ENCODE data around the gene CD99. TPM values are rescaled to one million over a fixed set of nuclear protein-coding genes. Genes with fewer than 3 reads are reported as not detected.

The CD99 gene, protein sequence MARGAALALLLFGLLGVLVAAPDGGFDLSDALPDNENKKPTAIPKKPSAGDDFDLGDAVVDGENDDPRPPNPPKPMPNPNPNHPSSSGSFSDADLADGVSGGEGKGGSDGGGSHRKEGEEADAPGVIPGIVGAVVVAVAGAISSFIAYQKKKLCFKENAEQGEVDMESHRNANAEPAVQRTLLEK
- 100 to 1,000 TPM in 1 of 2 donors, 10 to 100 TPM in 1; 64.1 to 158 TPM for total RNA-seq

DNA sequence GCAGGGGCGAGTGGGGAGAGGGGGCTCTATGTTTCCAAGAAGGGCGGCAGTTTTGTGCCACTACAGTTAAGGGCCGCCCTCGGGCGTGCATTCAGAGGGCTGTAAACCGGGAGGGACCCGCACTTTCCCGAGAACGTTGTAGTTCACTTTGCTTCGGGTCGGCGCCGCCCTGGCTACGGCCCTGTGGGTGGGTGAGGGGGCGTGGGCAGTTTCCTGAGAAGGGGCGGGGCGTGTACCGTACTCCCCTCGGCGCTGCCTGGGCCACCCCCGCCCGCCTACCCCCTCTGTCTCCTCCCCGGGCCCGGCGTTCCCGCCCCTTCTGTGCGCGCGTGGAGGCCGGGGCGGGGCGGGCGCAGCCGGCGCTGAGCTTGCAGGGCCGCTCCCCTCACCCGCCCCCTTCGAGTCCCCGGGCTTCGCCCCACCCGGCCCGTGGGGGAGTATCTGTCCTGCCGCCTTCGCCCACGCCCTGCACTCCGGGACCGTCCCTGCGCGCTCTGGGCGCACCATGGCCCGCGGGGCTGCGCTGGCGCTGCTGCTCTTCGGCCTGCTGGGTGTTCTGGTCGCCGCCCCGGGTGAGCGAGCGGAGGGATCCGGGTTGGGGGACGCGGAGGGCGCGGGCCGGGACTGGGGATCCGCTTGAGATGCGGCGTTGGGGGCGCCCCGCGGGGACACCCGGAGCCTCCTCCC is at the start of gene CD99:
Gene CD99 (plus strand): TSS at position 440 of the 687 bp plus-strand sequence. CDS start 66 bp downstream, at position 506.
- H3K27ac Mint-ChIP-seq: peak within 1 kb of the TSS; percentile 97 to 98
- no peaks in the 10 kb centered on the region for H3K9me3 Mint-ChIP-seq
- DNase-seq (ENCODE audit: low spot score in 2 of 2) (peak; percentile 78 to 85), ATAC-seq (peak; percentile 73 to 91)
- peaks cover 18 to 38% of the 10 kb centered on the region in 2 donors for H3K36me3 Mint-ChIP-seq

DNA sequence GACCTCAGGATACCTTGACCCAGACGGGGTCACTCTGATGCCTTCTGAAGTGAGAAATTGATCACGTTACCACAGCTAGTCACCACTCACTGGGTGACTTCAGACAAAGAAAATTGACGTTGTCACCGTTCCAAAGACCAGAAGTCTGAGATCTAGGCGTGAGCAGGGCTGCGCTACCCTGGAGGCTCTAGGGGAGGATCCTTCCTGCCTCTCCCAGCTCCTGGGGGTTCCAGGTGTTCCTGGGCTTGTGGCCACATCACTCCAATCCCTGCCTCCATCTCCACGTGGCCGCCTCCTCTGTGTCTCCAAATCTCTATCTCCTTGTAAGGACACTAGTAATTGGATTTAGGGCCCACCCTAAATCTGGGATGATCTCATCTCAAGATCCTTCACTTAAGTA is 48.9 kb upstream of the CD99 start:
- ATAC-seq: no peak
- H3K9me3 Mint-ChIP-seq: no peaks in the 10 kb centered on the region
- H3K27ac Mint-ChIP-seq: peak overlapping the region in 1 of 2 donors; percentile 79
- no peak for DNase-seq (ENCODE audit: low spot score in 2 of 2)
- H3K36me3 Mint-ChIP-seq: peaks cover 20 to 21% of the 10 kb centered on the region in 2 donors

DNA sequence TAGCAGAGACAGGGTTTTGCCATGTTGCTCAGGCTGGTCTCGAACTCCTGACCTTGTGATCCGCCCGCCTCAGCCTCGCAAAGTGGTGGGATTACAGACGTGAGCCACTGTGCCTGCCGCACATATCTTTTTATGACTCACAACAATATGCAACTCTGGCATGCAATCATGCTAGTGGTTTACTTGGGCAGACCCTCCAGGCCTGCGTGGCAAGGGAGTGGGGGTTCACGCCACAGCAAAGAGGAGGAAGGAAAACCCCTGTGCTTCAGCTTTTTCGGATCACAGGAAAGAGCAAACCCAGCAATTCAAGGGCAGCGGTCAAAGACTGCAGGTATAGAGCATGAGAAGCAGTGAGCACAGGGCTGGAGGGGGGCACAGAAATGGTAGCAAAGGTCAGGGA is 48.3 kb upstream of the CD99 start:
- H3K36me3 Mint-ChIP-seq: peaks cover 22 to 25% of the 10 kb centered on the region in 2 donors
- peak overlapping the region in 1 of 2 donors; percentile 89 for H3K27ac Mint-ChIP-seq
- no peaks in the 10 kb centered on the region for H3K9me3 Mint-ChIP-seq
- no peak for DNase-seq (ENCODE audit: low spot score in 2 of 2)
- ATAC-seq: peak in 1 of 2 donors; percentile 11

DNA sequence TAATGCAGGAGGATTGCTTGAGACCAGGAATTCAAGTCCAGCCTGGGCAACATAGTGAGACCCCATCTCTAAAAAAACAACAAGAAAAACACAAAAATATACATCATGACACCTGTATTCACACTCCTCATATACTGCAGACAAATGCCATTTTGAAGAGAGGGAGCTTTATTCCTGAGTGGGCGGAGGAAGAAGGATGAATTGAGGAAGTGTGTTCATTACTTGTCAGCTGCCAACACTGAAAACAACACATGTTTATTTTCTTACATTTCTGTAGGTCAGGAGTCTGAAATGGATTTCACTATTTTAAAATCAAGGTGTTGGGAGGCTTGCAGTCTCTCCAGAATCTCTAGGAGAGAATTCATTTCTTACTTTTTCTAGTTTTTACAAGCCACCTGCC is 47.2 kb upstream of the CD99 start:
- peaks cover 13 to 20% of the 10 kb centered on the region in 2 donors for H3K36me3 Mint-ChIP-seq
- DNase-seq (ENCODE audit: low spot score in 2 of 2) (no peak), ATAC-seq (no peak)
- H3K9me3 Mint-ChIP-seq: no peaks in the 10 kb centered on the region
- peak overlapping the region; percentile 3 to 22 for H3K27ac Mint-ChIP-seq

DNA sequence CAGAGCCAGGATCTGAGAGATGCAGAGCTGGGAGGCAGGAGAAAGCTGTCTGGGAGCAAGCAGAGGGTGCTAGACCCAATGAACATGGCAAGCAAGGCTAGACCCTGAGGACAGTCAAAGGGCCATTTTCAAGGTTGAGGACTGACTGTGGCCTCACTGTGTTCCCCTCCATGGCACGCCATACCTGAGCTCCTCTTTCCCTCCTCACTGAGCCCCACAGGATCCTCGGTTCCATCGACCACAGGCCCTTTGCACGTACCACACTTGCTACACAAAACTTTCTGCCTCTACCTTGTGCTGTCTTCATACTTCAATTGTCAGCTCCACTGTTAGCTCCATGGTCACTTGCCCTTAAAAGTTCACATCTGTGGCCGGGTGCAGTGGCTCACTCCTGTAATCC is 45.5 kb upstream of the CD99 start:
- H3K27ac Mint-ChIP-seq: no peak overlapping the region
- ATAC-seq: no peak

DNA sequence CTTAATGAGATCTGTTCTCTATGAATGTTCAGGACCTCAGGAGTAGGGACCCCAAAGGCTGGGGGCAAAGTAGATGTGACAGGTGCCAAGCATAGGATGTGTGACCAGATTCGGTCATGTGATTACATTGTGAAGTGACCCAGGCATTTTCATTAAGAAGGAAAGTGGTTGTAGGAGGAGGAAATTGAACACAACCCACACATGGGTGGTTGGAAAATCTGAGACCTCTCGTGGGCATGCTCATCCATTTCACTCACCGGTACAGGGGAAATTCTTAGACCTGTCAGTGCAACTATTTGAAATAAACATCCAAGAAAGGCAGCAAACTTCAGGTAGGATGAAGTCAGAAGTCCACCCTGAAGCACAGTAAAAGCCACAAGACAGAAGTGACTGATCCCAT is 43.5 kb upstream of the CD99 start:
- Mint-ChIP-seq H3K36me3 (peaks cover 12 to 16% of the 10 kb centered on the region in 2 donors), H3K9me3 (peaks cover 0 to 7% of the 10 kb centered on the region in 2 donors), H3K27ac (peak overlapping the region in 1 of 2 donors; percentile 42)
- DNase-seq (ENCODE audit: low spot score in 2 of 2) (no peak), ATAC-seq (peak; percentile 59 to 69)

More for the DNA sequence above, 45.5 kb upstream of the CD99 start:
- Mint-ChIP-seq H3K9me3 (peaks cover 0 to 7% of the 10 kb centered on the region in 2 donors), H3K36me3 (peaks cover 6 to 16% of the 10 kb centered on the region in 2 donors)
- no peak for DNase-seq (ENCODE audit: low spot score in 2 of 2)

DNA sequence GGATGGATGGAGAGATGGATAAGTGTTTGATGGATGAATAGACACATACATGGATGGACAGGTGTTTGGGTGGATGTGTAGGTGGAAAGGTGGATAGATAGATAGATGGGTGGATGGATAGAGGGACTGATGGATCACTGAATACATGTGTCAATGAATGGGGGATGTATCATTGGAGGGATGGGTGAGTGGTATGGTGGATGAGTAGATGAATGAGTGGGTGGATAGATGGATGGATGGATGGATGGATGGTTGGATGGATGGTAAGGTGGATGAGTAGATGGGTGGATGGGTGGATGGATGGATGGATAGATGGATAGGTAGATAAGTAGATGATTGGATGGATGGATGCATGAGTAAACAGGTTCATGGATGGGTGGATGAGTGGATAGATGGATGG is 41.1 kb upstream of the CD99 start:
- Mint-ChIP-seq H3K9me3 (peaks cover 0 to 7% of the 10 kb centered on the region in 2 donors), H3K27ac (no peak overlapping the region), H3K36me3 (peaks cover 12 to 16% of the 10 kb centered on the region in 2 donors)
- ATAC-seq (no peak), DNase-seq (ENCODE audit: low spot score in 2 of 2) (no peak)

DNA sequence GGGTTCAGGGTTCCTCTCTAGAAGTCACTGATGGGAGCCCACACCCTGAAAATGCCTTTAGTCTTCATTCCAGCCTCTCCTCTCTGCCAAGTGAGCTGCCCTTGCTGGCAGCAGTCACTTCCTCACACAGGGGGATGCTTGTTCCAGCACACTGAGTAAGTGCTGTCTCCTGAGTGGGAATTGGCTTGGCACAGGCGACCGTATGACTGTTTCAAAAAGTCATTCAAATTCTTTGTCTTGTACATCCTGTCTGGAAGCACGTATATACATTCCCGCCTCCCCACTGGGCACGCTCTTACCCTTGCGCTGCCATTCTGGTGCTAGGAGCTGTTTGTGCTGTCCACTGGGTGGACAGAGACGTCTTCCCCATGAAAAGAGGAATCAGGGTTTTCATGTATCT is 40.2 kb upstream of the CD99 start:
- DNase-seq (ENCODE audit: low spot score in 2 of 2): no peak
- ATAC-seq: no peak
- H3K9me3 Mint-ChIP-seq: peaks cover 0 to 7% of the 10 kb centered on the region in 2 donors
- H3K27ac Mint-ChIP-seq: peak overlapping the region in 1 of 2 donors; percentile 77
- H3K36me3 Mint-ChIP-seq: peaks cover 12 to 16% of the 10 kb centered on the region in 2 donors

DNA sequence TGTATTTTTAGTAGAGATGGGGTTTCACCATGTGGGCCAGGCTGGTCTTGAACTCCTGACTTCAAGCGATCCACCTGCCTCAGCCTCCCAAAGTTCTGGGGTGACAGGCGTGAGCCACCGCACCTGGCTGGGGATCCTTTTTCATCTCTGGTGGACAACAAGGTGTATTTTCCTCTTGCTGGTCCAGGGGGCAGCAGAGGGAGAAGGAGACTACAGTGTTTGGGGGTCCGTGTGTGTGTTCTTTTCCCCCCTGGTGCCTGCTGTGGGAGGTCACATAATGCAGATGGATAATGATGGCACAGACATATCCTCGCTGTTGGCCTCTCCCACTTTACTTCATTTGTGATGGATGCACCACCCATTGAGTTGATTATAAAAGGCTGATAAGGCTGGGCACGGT is 39.0 kb upstream of the CD99 start:
- DNase-seq (ENCODE audit: low spot score in 2 of 2) (no peak), ATAC-seq (no peak)
- Mint-ChIP-seq H3K36me3 (peaks cover 11 to 12% of the 10 kb centered on the region in 2 donors), H3K27ac (no peak overlapping the region), H3K9me3 (peaks cover 0 to 7% of the 10 kb centered on the region in 2 donors)

DNA sequence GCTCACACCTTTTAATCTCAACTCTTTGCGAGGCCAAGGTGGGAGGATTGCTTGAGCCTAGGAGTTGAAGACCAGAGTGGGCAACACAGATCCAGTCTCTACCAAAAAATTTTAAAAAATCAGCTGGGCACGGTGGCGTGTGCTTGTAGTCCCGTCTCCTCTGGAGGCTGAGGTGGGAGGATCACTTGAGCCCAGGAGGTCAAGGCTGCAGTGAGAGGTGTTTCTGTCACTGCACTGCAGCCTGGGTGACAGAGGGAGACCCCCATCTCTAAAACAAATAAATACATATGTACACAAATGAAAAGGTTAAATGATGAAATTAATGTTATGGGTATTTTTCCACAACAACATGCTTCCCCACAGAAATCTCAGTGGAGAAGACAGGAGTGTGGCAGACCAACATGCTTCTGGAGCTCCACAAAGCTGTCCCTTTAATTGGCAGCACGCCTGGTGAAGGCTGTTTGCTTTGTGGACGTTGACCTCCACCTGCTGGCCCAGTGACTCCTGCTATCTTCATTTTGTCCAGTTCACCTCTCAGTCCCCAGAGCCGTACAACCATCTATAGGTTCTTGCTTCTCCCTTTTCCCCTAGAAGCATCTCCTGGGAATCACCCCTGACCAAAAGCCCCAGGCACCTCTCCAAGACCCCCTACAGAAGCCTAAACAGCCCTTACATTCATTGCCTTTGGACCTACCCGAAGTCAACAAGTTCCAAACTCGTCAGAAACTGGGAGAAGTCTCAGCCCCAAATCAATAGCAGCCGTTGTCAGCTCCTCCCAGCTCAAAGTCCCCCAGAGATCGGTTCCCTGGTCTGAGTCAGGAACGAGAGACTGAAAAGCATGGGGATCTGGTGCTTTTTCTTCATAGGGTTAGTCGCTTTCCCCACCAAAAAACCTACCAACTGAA is 36.4 kb upstream of the CD99 start:
- DNase-seq (ENCODE audit: low spot score in 2 of 2): no peak

DNA sequence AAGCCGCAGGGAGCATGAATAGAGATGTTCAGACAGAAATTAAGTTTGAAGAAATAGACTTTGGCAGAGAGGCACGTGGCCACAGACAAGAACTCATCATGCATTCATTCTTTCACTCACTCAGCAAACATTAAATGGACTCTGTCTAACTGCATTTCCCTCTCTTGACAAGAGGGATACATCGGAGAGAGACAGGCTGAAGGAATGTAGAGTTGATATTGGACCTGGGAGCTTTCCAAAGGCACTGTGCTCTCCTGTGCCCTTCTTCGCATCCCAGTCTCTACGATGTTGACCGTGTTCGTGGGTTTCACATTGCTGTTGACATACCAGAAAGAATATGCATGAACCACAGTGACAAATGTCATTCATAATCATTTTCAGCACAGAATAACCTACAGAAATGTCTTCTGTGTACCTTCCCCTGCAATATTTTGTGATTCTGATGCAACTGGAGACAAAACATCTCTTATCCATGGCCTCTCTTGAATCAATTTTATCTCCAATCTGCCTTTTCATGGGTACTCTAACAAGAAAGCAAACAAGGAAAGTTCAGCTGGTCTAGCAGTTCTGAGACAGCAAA is 34.7 kb upstream of the CD99 start:
- Mint-ChIP-seq H3K27ac (no peak overlapping the region), H3K9me3 (no peaks in the 10 kb centered on the region), H3K36me3 (no peaks in the 10 kb centered on the region)
- ATAC-seq (no peak), DNase-seq (ENCODE audit: low spot score in 2 of 2) (no peak)

More for the DNA sequence above, 36.4 kb upstream of the CD99 start:
- H3K9me3 Mint-ChIP-seq: peaks cover 0 to 4% of the 10 kb centered on the region in 2 donors
- ATAC-seq: no peak
- peak overlapping the region in 1 of 2 donors; percentile 2 for H3K27ac Mint-ChIP-seq
- H3K36me3 Mint-ChIP-seq: peaks cover 5 to 6% of the 10 kb centered on the region in 2 donors

DNA sequence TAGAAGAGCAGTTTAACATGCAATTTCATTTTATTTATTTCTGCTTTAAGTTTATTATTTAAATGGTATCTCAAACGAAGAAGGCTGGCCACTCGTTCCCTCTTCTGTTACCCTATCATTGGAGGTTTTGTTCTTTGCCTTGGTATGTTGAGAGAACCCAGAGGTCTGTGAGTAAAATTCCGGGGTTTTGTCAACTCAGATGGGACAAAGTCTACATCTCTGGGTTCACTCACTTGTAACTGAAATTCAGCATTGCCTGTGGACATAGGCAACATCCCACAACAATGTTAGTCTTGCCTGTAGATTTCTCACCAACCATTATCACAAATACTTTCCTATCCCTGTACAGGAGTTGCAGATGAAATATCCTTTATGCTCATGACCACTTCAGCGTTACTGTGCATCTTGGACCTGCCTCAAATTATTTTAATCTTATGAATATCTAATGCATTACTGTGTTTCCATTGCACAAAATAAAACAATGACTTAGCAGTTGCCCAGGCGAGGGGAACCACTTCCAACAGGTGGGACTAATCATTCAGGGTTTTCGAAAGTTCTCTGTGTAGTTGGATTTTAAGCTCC is 33.5 kb upstream of the CD99 start:
- ATAC-seq (no peak), DNase-seq (ENCODE audit: low spot score in 2 of 2) (no peak)
- Mint-ChIP-seq H3K9me3 (no peaks in the 10 kb centered on the region), H3K36me3 (no peaks in the 10 kb centered on the region), H3K27ac (no peak overlapping the region)

DNA sequence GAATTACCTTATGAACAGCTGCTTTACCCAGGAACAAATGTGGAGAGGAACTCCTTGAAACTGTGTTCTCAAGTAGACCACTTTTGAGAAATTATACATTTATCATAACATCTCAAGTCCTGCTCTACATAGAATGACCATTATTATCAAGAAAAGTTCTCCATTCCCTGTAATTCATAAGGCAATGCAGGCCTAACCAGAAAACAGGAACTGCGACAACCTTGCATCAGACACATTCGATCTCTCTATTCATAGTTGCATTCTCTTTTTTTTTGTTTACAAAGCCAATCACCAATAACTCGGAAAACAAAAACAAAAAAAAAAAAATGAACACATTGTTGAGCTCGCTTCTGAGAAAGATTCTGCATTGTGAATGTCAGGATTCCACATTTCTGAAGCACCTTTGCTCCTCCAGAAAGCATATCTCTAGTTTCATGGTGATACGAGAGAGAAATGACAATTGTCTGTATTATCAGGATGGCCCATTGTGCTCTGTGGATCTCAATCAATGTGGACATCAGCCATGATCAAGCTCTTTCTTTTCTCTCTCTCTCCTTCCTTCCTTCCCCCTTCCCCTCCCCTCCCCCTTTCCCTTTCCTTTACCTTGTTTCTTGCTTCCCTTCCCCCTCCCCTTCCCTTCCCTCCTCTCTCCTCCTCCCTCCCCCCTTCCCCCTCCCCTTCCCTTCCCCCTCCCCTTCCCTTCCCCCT is 32.4 kb upstream of the CD99 start:
- Mint-ChIP-seq H3K27ac (no peak overlapping the region), H3K9me3 (no peaks in the 10 kb centered on the region)

DNA sequence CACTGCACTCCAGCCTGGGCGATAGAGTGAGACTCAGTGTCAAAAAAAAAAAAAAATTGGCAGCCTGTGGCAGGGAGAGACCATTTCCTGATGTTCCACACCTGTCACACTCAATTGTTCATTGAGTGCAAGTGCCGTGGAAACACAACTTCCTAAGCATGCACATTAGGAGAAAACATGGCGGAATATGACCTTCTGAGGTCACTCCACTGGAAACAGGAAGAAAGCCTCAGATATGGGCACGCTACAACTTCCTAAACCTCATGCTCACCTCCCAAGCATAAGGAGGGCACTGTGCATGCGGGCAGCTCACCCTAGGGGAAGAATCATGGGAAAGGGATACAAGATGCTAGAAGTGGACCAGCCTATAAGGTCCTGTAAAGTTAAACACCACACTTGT is 28.5 kb upstream of the CD99 start:
- H3K27ac Mint-ChIP-seq: no peak overlapping the region
- peaks cover 0 to 5% of the 10 kb centered on the region in 2 donors for H3K36me3 Mint-ChIP-seq
- DNase-seq (ENCODE audit: low spot score in 2 of 2) (no peak), ATAC-seq (no peak)
- no peaks in the 10 kb centered on the region for H3K9me3 Mint-ChIP-seq

More for the DNA sequence above, 32.4 kb upstream of the CD99 start:
- no peak for DNase-seq (ENCODE audit: low spot score in 2 of 2)
- no peaks in the 10 kb centered on the region for H3K36me3 Mint-ChIP-seq
- ATAC-seq: no peak

DNA sequence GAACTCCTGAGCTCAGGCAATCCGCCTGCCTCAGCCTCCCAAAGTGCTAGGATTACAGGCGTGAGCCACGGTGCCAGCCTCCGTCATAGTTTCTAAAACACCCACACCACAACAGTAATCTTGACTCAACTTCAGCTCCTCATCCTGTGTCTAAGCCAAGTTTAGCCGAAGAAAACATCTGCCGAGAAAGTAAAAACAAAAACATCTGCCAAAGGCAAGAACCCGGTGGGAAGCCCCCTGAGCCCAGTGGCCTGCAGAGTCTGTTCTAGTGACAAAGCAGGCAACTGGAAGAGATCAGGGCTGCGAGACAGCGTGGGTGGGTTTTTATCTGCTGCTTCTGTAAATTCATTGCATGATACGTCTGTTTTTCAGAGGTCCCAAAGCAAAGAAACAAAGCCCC is 26.6 kb upstream of the CD99 start:
- H3K27ac Mint-ChIP-seq: peak overlapping the region; percentile 42 to 87

More for the DNA sequence above, 26.6 kb upstream of the CD99 start:
- DNase-seq (ENCODE audit: low spot score in 2 of 2) (no peak), ATAC-seq (no peak)
- H3K36me3 Mint-ChIP-seq: peaks cover 0 to 5% of the 10 kb centered on the region in 2 donors
- H3K9me3 Mint-ChIP-seq: no peaks in the 10 kb centered on the region
